Measurements from ENCODE around the gene ACSF3. TPM values are rescaled to one million over a fixed set of nuclear protein-coding genes. Genes with fewer than 3 reads are reported as not detected.

The ACSF3 gene
- polyA plus RNA-seq, 10 donors = 12.9 to 23.8 (median 14.8) TPM

GRCh38 chr16:89123001-89123830 is 29.6 kb downstream of the ACSF3 start:
- DNase-seq = no peak

DNA sequence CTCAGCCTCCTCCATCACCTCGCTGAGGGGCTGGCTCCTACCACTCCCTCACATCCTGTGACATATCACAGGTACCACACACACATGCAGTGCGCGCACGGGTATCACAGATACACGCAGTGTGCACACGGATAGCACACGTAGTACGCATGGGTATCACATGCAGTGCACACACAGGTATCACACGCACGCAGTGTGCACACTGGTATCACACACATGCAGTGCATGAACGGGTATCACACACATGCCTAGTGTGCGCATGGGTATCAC is 30.1 kb downstream of the ACSF3 start:
- DNase-seq = no peak

DNA sequence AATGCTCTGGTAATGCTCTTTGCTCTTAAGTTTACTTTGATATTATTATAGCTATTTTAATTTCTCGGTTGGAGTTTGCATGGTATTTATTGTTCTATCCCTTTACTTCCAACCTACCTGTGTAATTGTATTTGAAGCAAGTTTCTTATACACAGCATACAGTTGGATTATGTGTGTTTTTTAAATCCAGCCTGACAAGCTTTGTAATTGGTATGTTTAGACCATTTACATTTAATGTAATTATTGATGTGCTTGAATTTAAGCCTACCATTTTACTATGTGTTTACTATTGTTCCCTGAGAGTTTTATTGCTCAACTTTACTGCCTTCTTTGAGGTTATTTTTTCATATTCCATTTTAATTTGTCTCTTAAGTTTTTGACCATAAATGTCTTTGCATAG is 35.7 kb downstream of the ACSF3 start:
- no peak for DNase-seq

DNA sequence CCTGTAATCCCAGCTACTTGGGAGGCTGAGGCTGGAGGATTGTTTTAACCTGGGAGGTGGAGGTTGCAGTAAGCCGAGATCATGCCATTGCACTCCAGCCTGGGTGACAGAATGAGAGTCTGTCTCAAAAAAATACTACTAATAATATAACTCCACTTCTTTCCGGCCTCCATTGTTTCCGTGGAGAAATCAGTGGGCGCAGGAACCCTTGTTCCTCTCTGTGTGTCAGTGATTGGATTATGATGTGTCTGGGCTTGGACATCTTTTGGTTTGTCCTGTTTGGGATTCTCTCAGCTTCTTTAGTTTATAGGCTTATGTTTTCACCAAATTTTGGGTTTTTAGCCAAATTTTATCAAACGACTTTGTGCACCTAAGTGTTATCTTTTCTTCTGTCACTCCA is 36.8 kb downstream of the ACSF3 start:
- no peak for DNase-seq

DNA sequence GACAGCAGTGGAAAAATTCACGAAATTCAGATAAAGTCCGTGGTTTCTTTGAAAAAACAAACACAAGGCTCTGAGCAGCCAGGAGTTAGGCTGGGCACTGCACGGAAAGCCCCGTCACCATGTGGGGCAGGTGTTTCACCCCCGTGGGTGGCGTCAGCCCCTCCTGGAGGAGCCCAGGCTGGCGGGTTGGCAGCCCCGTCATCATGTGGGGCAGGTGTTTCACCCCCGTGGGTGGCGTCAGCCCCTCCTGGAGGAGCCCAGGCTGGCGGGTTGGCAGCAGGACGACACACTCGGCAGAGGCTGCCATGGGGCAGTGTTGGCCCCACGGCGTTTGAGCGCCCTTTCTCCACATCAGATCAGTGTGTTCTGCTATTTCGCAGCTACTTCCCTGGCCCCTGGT is 38.1 kb downstream of the ACSF3 start:
- DNase-seq = no peak

- DNase-seq = no peak
Measured at GRCh38 chr16:89132194-89133005, 38.7 kb downstream of the ACSF3 start.

DNA sequence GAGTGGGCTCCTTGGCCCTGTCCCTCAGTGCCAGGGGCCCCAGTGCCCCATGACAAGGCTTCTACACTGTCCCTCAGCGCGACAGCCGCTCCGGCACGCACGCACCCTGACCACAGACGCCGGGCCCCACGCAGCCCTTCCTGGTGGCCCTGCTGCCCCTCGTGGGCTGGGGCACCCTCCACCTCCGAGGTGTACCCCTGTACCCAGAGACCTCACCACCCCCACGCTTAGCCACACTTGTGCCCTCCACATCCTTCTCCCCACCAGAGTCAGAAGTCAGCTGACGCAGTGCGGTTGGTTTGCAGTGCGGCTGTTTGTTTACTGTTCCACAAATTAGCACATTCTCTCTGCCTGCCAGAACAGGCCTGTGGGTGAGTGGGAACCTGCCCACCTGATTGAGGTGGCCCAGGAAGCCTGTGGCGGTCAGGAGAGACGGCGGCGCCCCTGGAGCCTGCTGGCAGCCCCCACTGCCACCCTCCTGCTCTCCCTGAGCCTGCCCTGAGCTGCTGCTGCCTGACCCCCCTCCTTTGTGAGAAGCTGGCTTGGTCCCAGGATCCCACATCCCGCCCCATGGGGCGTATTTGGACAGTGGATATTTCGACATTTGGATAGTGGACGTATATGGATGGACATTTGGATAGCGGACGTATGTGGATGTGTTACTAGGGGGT is 39.9 kb downstream of the ACSF3 start:
- no peak for DNase-seq

GRCh38 chr16:89134269-89134668 is 40.6 kb downstream of the ACSF3 start:
- no peak for DNase-seq

GRCh38 chr16:89135166-89135565 is 41.5 kb downstream of the ACSF3 start:
- no peak for DNase-seq

GRCh38 chr16:89135971-89136765 is 42.5 kb downstream of the ACSF3 start:
- no peak for DNase-seq

GRCh38 chr16:89136931-89137330 is 43.3 kb downstream of the ACSF3 start:
- DNase-seq = no peak

DNA sequence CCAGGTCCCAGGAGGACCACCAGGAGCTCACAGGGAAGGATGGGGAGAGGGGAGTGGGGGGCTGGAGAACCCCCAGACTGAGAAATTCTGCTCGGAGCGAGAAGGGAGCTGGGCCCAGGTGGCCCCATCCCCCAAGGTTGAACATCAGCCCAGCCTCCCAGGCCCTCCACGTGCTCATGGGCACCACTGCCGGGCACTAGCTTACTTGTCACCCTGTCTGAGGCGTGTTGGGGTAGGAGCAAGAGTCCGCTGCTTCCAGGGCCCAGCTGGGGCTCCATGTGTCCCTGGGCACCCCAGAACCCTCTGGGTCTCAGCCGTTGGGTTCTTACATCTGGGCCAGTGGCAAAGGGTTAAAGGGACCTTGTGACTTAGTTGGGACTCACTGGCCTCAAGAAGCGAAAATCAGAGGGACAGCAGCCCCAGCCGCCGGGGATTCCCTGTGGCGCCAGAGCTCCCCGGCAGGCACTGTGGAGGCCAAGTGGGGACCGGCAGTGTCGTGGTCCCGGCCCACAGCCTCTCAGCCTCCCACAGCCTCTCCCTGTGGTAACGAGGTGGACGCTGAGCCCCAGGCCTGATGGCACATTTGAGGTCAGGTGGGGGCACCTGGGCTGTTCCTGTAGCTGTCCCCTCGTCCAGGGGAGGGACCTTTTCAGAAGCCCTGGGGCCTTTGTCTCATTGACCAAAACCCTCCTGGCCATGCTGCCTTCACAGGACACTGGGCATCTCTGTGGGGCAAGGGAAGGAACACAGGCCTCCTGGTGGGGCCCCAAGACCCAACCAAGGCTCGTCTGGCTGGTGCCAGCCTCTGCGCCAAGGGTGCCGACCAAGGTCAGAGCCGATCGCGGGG is 44.2 kb downstream of the ACSF3 start:
- no peak for DNase-seq

- DNase-seq = no peak
Measured at GRCh38 chr16:89138513-89138795, 44.8 kb downstream of the ACSF3 start.

- no peak for DNase-seq
Measured at GRCh38 chr16:89138843-89139520, 45.3 kb downstream of the ACSF3 start.

GRCh38 chr16:89139907-89140361 is 46.3 kb downstream of the ACSF3 start:
- DNase-seq = no peak

DNA sequence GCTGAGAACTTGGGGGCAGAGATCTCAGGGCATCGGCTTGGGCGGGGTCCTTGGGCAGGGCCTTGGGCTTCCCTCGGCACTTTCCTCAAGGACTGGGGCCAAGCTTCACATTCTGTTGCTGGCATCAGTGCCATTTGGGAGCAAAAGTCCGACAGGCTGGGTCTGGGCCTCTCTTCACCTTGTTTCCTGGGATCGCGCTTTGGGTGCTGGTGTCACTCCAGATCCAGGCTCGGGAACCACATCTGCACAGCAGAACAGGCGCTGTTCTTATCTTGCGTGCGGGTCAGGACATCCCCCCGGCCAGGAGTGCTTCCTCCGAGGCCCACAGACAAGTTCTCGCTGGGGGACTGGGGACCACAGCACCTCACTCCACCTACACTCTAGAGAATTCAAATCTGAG is 46.7 kb downstream of the ACSF3 start:
- no peak for DNase-seq

DNA sequence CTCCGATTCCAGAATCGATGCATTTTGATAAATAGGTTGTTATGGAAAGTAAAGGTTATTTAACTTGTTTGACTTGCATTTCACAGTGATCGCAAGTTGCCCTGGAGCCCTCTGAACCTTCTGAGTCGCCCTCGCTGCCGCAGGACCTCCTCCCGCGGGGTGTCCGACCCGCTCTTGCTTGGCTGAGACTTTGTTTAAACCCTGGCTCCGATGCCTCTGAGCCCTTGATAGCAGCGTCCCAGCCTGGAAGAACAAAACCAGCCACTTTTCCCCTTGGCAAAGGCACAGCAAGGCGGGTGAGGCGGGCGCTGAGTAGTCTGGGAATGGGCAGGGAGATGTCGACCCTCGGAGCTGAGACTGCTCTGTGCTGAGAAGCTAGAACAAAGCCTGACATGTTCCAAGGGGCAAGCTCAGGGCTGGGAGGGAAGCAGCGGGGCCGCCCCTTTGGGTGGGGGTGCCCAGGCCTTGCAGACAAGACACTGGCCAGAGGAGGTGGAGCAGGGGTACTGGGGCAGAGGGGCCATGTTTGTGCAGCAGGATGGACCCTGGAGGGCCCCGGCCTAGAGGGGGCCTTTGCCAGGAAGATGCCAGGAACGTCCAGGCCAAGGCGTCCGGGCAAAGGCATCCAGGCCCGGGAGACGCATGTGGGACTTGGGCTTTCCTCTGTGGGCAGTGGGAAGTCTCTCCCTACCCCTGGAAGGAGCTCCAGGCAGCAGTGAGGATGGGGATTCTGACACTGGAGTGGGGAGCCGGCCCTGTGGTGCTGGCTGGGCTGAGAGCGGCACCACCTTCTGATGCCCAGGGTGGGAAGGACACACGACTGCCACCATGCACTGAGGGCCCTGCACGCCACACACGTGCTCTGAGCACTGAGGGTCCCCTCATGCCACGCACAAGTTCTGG is 47.6 kb downstream of the ACSF3 start:
- DNase-seq = no peak

DNA sequence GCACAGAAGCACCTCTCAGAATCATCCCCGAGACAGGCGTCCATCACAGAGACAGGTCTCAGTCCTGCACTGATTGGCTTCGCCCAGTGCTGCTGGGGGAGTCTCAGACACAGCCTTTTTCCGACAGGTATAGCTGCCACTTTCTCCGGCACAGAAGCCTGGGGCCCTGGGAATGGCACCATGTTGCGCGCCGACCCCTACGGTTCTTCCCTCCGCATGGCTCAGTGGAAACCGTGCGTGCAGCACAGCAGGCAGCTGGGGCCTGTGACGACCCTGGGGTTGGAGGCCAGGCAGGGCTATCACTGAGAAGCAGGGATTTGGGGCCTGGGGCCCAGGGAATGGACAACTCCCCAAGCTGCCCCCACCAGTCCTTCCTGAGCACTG is 48.2 kb downstream of the ACSF3 start:
- DNase-seq = no peak

DNA sequence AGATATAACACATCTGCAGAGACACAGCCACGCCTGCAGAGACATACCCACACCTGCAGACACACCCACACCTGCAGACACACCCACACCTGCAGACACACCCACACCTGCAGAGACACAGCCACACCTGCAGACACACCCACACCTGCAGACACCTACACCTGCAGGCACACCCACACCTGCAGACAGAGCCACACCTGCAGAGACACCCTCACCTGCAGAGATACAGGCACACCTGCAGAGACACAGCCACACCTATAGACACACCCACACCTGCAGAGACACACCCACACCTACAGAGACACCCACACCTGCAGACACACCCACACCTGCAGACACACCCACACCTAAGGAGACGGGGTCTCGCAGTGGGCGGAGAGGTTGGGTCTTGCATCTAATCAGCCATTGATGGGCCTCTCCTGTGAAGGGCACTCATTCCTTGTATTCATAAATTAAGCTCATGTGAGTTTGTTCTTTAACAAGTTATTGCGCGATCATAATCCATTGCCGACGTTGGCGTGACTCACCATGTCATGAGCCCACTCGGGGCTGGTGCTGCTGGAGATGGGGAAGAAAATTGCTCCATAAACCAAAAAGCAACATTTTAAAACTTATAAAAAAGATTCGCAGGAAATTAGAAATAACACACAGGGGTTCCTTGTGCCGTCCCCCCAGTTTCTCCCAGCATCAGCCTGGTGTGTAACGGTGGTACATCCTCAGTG is 49.0 kb downstream of the ACSF3 start:
- DNase-seq = no peak

All from muscle of back (tissue), 11 donors.